ENCODE data around the gene VWF.
"Not testable (repeated sequence)": the region's sequence is repeated elsewhere in the genome, so short reads cannot be mapped to it uniquely, and the experiment has no call there.

GRCh38 chr12:6025703-6026298, 98.7 kb downstream of the VWF start:
- TF ChIP-seq, protein P1, sequence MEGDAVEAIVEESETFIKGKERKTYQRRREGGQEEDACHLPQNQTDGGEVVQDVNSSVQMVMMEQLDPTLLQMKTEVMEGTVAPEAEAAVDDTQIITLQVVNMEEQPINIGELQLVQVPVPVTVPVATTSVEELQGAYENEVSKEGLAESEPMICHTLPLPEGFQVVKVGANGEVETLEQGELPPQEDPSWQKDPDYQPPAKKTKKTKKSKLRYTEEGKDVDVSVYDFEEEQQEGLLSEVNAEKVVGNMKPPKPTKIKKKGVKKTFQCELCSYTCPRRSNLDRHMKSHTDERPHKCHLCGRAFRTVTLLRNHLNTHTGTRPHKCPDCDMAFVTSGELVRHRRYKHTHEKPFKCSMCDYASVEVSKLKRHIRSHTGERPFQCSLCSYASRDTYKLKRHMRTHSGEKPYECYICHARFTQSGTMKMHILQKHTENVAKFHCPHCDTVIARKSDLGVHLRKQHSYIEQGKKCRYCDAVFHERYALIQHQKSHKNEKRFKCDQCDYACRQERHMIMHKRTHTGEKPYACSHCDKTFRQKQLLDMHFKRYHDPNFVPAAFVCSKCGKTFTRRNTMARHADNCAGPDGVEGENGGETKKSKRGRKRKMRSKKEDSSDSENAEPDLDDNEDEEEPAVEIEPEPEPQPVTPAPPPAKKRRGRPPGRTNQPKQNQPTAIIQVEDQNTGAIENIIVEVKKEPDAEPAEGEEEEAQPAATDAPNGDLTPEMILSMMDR (IDR thresholded peaks at IDR 0.05; ENCODE audit: insufficient read depth, low read length), result not testable (repeated sequence)
- TF ChIP-seq, protein P2, sequence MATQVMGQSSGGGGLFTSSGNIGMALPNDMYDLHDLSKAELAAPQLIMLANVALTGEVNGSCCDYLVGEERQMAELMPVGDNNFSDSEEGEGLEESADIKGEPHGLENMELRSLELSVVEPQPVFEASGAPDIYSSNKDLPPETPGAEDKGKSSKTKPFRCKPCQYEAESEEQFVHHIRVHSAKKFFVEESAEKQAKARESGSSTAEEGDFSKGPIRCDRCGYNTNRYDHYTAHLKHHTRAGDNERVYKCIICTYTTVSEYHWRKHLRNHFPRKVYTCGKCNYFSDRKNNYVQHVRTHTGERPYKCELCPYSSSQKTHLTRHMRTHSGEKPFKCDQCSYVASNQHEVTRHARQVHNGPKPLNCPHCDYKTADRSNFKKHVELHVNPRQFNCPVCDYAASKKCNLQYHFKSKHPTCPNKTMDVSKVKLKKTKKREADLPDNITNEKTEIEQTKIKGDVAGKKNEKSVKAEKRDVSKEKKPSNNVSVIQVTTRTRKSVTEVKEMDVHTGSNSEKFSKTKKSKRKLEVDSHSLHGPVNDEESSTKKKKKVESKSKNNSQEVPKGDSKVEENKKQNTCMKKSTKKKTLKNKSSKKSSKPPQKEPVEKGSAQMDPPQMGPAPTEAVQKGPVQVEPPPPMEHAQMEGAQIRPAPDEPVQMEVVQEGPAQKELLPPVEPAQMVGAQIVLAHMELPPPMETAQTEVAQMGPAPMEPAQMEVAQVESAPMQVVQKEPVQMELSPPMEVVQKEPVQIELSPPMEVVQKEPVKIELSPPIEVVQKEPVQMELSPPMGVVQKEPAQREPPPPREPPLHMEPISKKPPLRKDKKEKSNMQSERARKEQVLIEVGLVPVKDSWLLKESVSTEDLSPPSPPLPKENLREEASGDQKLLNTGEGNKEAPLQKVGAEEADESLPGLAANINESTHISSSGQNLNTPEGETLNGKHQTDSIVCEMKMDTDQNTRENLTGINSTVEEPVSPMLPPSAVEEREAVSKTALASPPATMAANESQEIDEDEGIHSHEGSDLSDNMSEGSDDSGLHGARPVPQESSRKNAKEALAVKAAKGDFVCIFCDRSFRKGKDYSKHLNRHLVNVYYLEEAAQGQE (IDR thresholded peaks at IDR 0.05; ENCODE audit: insufficient replicate concordance, low read depth), result not testable (repeated sequence)
- TF ChIP-seq POLR2AphosphoS5 (IDR thresholded peaks at IDR 0.05; ENCODE audit: low read depth), result not testable (repeated sequence)
